Smooth muscle cell of the pulmonary artery (primary cell): ENCODE results near the gene MAS1. TPM values are rescaled to one million over a fixed set of nuclear protein-coding genes. Genes with fewer than 3 reads are reported as not detected.

Experiments used
- total RNA-seq: library from RNA; depleted of rRNA; stranded (reverse); fragments of >200 nt; gene quantifications from 2 replicates; pipeline ENCODE4 v1.2.3, GENCODE V29; 2014

Gene MAS1
- under 0.01 and 0.20 TPM in 2 replicates for total RNA-seq

DNA sequence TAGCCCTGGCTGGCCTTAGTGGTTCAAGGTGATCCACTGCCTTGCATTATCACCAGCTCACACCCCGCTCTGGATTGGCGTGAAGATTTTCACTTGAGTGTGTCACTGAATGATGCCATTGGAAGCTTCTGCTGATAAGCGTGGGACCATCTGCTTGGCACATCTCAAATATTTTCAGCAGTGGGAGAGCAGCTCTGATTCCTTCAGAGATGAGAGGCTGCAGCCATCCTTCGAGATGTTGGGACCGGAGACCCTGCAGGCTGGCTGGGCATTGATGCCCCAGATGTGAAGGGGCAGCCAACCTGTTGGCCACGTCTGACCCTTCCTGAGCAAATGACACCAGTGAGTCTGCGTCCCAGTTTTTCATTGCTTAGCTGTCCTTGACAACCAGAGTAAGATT is at the start of gene MAS1:
Gene MAS1 (plus strand): TSS at position 197 of the 400 bp plus-strand sequence. CDS start 15,968 bp downstream, outside the sequence.

Other genes with a start within 250 kb of the MAS1 start
- gene SOD2, start 197.7 kb upstream of the MAS1 start, total RNA-seq, result 673 and 2,074 TPM in 2 replicates
- gene WTAP, start 163.5 kb upstream of the MAS1 start, total RNA-seq, result 72.6 and 86.3 TPM in 2 replicates
- 15.5 and 19.4 TPM in 2 replicates for gene ACAT2, start 128.9 kb upstream of the MAS1 start, total RNA-seq
- 278 and 304 TPM in 2 replicates for gene TCP1, start 101.4 kb upstream of the MAS1 start, total RNA-seq
- 61.0 and 65.5 TPM in 2 replicates for gene MRPL18, start 100.5 kb upstream of the MAS1 start, total RNA-seq
- gene PNLDC1, start 90.7 kb upstream of the MAS1 start, total RNA-seq, result 0.07 and 0.20 TPM in 2 replicates
- gene IGF2R, start 78.1 kb downstream of the MAS1 start, total RNA-seq, result 354 and 378 TPM in 2 replicates
- gene SLC22A1, start 230.8 kb downstream of the MAS1 start, total RNA-seq, result 0.40 and 0.46 TPM in 2 replicates